ENCODE measurements around the gene POM121L2.
A peak's percentile ranks its signal among the peaks of the same experiment; 100 is the strongest.
"Not testable (repeated sequence)": the region's sequence is repeated elsewhere in the genome, so short reads cannot be mapped to it uniquely, and the experiment has no call there.

The POM121L2 gene

DNA sequence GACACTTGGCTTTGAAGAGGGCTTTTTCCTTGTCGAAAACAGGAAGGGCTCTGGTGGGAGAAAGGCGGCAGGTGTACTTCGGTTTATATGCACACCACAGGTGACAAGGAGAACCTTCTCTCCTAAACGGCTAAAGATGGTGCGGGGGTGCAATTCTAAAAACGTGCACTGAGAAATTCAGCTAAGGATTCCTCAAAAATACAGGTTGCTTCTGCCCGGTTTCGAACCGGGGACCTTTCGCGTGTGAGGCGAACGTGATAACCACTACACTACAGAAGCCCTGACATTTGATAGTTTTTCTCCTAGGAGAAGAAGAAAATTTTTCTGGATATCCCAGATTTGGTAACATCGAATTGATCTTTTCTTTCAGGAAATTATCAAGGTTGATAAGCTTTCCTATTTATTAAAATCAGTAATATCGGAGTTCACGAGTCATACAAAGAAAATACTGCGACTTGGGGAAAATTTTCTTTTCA is 32.0 kb downstream of the POM121L2 start:
- H3K4me1 ChIP-seq (ENCODE audit: control insufficient read depth, insufficient read depth, low read length), result no peaks in the 10 kb centered on the region
- H3K4me3 ChIP-seq (ENCODE audit: low read depth, low read length), result peak overlapping the region; percentile 73
- H3K9me3 ChIP-seq (ENCODE audit: control insufficient read depth, insufficient read depth, low read depth, low read length), result no peaks in the 10 kb centered on the region
- H3K27me3 ChIP-seq (ENCODE audit: control insufficient read depth, insufficient read depth, low read length), result peaks cover 14% of the 10 kb centered on the region
- H3K36me3 ChIP-seq (ENCODE audit: control insufficient read depth, insufficient read depth, low read length), result no peaks in the 10 kb centered on the region
- H3K27ac ChIP-seq (ENCODE audit: low read depth, low read length), result no peak overlapping the region
- H3K9ac ChIP-seq (ENCODE audit: low read length), result peak overlapping the region; percentile 23

DNA sequence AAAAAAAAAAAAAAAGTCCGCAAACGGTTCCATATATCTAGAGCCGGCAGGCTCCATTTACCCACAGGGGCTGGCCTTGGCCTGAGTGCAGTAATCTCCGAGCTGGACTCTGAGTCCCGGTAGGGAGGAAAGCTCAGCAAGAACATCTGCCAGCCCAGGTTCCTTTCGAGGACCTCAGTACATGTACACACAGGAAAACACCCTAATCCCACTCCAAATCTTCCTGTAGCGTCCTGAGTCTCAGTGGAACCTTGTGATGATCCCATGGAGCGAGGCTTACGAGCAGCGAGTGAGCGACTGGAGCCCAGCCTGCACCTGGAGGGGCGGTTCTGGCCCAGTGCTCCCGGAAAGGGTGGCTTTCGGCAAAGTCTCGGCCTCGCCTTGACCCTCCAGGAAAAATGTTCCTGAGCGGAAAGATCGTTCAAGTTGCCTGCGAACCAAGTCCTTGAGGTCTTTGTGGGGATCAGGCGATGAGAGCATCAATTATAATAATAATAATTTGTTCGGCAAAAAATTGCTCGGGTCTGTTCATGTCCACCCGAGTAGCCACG is 32.5 kb downstream of the POM121L2 start:
- no peaks in the 10 kb centered on the region for H3K36me3 ChIP-seq (ENCODE audit: control insufficient read depth, insufficient read depth, low read length)
- no peaks in the 10 kb centered on the region for H3K9me3 ChIP-seq (ENCODE audit: control insufficient read depth, insufficient read depth, low read depth, low read length)
- no peaks in the 10 kb centered on the region; the same call in 1 of the 2 replicates for H3K4me1 ChIP-seq (ENCODE audit: control insufficient read depth, insufficient read depth, low read length)
- H3K27me3 ChIP-seq (ENCODE audit: control insufficient read depth, insufficient read depth, low read length), result peaks cover 14% of the 10 kb centered on the region
- peak overlapping the region; percentile 23 for H3K9ac ChIP-seq (ENCODE audit: low read length)
- peak overlapping the region; percentile 73 for H3K4me3 ChIP-seq (ENCODE audit: low read depth, low read length)
- no peak overlapping the region for H3K27ac ChIP-seq (ENCODE audit: low read depth, low read length)

DNA sequence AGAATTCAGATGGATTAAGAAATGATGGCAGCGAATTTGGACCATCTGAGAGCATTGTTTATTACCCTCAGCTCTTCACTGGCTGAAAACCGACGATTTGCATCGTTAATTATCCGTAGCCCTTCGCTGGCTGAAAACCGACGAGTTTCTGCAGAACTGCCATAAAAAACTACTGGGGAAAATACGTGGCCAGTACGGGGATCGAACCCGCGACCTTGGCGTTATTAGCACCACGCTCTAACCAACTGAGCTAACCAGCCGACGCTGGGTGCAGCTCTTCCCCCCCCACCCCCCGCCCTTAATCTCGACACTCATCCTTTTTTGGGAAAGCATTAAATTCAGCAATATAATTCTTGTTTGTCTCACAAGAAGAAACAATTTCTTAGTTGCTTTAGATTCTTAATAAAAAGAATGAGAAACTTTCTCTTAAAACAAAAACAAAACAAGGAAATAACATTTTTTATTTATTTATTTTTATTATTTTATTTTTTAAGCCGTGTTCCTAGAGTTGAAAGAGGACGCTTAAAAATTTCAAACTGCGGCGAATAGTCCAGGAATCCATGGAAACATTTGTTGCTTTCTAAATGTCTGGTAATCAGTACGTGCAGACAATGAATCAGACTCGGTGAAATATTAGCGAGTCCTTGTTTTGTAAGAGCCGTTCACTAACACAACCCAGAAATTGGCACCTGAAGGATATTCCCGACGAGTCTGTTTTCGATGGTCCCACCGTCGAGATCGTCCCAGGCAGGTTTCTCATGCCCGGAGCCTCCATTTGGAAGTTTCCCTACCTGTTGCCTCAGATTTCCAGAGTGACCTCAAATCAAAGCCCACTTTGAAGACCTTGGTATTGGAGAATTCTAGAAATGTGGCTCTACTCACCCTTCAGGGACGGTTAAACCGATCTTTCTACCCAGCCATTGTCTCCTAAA is 36.8 kb downstream of the POM121L2 start:
- H3K27me3 ChIP-seq (ENCODE audit: control insufficient read depth, insufficient read depth, low read length), result peaks cover 14% of the 10 kb centered on the region
- H3K4me3 ChIP-seq (ENCODE audit: low read depth, low read length), result peak overlapping the region; percentile 84
- H3K9me3 ChIP-seq (ENCODE audit: control insufficient read depth, insufficient read depth, low read depth, low read length), result no peaks in the 10 kb centered on the region
- H3K36me3 ChIP-seq (ENCODE audit: control insufficient read depth, insufficient read depth, low read length), result no peaks in the 10 kb centered on the region
- H3K4me1 ChIP-seq (ENCODE audit: control insufficient read depth, insufficient read depth, low read length), result no peaks in the 10 kb centered on the region; the same call in 1 of the 2 replicates
- H3K27ac ChIP-seq (ENCODE audit: low read depth, low read length), result no peak overlapping the region
- peak overlapping the region; percentile 35 for H3K9ac ChIP-seq (ENCODE audit: low read length)

DNA sequence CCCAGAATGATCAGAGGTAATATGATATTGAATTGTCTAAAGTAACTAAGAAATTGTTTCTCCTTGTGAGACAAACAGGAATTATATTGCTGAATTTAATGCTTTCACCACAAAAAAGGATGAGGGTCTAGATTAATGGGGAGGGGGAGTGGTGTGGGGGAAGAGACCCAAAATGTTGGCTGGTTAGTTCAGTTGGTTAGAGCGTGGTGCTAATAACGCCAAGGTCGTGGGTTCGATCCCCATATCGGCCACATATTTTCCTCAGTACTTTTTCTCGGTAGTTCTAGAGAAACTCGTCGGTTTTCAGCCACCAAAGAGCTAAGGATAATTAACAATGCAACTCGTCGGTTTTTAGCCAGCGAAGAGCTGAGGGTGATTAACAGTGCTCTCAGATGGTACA is 38.3 kb downstream of the POM121L2 start:
- Histone ChIP-seq H3K4me3 (ENCODE audit: low read depth, low read length) (0 out of 2 replicates have a peak overlapping the region, but pooled peaks have one; percentile 27), H3K9me3 (ENCODE audit: control insufficient read depth, insufficient read depth, low read depth, low read length) (no peaks in the 10 kb centered on the region), H3K27me3 (ENCODE audit: control insufficient read depth, insufficient read depth, low read length) (peaks cover 16% of the 10 kb centered on the region), H3K27ac (ENCODE audit: low read depth, low read length) (no peak overlapping the region), H3K9ac (ENCODE audit: low read length) (no peak overlapping the region), H3K36me3 (ENCODE audit: control insufficient read depth, insufficient read depth, low read length) (no peaks in the 10 kb centered on the region), H3K4me1 (ENCODE audit: control insufficient read depth, insufficient read depth, low read length) (no peaks in the 10 kb centered on the region; the same call in 1 of the 2 replicates)

DNA sequence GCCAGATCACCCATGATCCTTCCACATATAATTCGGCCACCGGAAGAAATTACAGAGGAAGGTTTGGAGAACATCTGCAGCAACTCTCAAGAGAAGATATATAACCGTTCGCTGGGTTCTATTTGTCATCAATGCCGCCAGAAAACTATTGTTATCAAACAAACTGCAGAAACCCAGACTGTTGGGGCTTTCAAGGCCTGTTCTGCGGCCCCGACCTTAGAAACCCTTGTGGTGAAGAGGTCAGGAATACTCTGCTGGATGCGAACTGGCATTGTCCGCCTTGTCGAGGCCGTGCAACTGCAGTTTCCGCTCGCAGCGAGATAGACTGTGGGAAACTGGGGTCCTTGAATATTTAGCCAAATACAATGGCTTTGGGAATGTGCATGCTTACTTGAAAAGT is 43.3 kb downstream of the POM121L2 start:
- no peak overlapping the region for H3K9ac ChIP-seq (ENCODE audit: low read length)
- H3K36me3 ChIP-seq (ENCODE audit: control insufficient read depth, insufficient read depth, low read length), result no peaks in the 10 kb centered on the region
- no peak overlapping the region for H3K27ac ChIP-seq (ENCODE audit: low read depth, low read length)
- no peaks in the 10 kb centered on the region for H3K4me1 ChIP-seq (ENCODE audit: control insufficient read depth, insufficient read depth, low read length)
- no peaks in the 10 kb centered on the region for H3K9me3 ChIP-seq (ENCODE audit: control insufficient read depth, insufficient read depth, low read depth, low read length)
- peaks cover 21% of the 10 kb centered on the region for H3K27me3 ChIP-seq (ENCODE audit: control insufficient read depth, insufficient read depth, low read length)
- H3K4me3 ChIP-seq (ENCODE audit: low read depth, low read length), result no peak overlapping the region

DNA sequence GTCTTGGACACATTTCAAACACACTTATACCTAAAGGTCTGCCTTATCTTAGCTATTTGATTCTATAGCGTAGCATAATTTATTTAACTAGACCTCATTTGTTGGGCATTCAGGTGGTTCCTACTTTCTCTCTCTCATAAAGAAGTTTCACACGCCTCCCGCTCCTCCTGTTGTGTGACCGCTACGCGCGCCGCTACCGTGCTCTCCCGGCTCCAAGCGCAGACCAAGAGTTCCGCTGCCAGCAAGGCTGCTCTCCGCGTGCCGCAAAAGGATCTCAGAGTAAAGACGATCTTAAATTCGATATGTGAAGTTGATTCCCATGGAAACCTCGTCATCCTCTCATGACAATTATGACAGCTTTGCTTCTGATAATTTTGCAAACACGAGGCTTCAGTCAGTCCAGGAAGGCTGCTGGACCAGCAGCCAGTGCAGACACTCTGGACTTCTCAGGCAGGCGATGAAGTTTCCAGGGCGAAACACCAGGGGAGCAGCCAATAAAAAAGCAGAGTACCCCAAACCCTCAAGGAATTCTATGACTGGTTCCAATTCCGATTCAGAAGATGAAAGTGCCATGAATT is 44.1 kb downstream of the POM121L2 start:
- H3K9ac ChIP-seq (ENCODE audit: low read length), result no peak overlapping the region
- no peak overlapping the region for H3K27ac ChIP-seq (ENCODE audit: low read depth, low read length)
- H3K4me3 ChIP-seq (ENCODE audit: low read depth, low read length), result peak overlapping the region; percentile 51
- no peaks in the 10 kb centered on the region for H3K4me1 ChIP-seq (ENCODE audit: control insufficient read depth, insufficient read depth, low read length)
- no peaks in the 10 kb centered on the region for H3K9me3 ChIP-seq (ENCODE audit: control insufficient read depth, insufficient read depth, low read depth, low read length)
- H3K36me3 ChIP-seq (ENCODE audit: control insufficient read depth, insufficient read depth, low read length), result no peaks in the 10 kb centered on the region
- H3K27me3 ChIP-seq (ENCODE audit: control insufficient read depth, insufficient read depth, low read length), result peaks cover 21% of the 10 kb centered on the region

DNA sequence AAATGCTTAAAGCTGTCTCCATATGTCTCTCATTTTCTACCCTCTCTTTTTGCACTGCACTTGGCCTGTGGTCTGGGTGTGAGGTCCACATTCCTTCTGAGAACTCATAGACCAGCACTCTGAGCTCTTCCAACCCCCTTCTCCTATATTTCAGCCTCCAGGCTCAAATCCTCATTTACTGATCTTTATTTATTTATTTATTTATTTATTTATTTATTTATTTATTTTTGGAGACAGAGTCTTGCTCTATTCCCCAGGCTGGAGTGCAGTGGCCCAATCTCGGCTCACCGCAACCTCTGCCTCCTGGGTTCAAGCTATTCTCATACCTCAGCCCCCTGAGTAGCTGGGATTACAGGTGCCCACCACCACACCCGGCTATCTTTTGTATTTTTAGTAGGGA is 45.1 kb downstream of the POM121L2 start:
- not testable (repeated sequence) for H3K9ac ChIP-seq (ENCODE audit: low read length); H3K9me3 ChIP-seq (ENCODE audit: control insufficient read depth, insufficient read depth, low read depth, low read length); H3K27ac ChIP-seq (ENCODE audit: low read depth, low read length); H3K4me1 ChIP-seq (ENCODE audit: control insufficient read depth, insufficient read depth, low read length); H3K4me3 ChIP-seq (ENCODE audit: low read depth, low read length); H3K36me3 ChIP-seq (ENCODE audit: control insufficient read depth, insufficient read depth, low read length)
- peaks cover 21% of the 10 kb centered on the region for H3K27me3 ChIP-seq (ENCODE audit: control insufficient read depth, insufficient read depth, low read length)

DNA sequence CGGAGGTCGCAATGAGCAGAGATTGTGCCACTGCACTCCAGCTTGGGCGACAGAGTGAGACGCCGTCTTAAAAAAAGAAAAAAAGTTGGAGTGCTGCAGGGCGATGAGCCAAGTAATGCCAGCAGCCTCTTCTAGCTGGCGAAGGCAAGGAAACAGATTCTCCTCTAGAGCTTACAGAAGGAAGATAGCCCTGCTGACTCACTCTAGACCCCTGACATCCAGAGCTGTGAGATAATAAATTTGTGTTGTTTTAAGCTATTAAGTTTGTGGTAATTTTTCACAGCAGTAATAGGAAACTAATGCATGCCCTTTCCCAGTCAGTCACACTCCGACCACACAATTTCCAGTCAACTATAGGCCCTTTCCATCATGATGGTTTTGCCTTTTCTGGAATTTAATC is 48.2 kb downstream of the POM121L2 start:
- no peaks in the 10 kb centered on the region for H3K36me3 ChIP-seq (ENCODE audit: control insufficient read depth, insufficient read depth, low read length)
- H3K4me3 ChIP-seq (ENCODE audit: low read depth, low read length), result no peak overlapping the region
- H3K4me1 ChIP-seq (ENCODE audit: control insufficient read depth, insufficient read depth, low read length), result no peaks in the 10 kb centered on the region
- no peaks in the 10 kb centered on the region for H3K9me3 ChIP-seq (ENCODE audit: control insufficient read depth, insufficient read depth, low read depth, low read length)
- H3K27ac ChIP-seq (ENCODE audit: low read depth, low read length), result no peak overlapping the region
- no peak overlapping the region for H3K9ac ChIP-seq (ENCODE audit: low read length)
- peaks cover 14% of the 10 kb centered on the region for H3K27me3 ChIP-seq (ENCODE audit: control insufficient read depth, insufficient read depth, low read length)

DNA sequence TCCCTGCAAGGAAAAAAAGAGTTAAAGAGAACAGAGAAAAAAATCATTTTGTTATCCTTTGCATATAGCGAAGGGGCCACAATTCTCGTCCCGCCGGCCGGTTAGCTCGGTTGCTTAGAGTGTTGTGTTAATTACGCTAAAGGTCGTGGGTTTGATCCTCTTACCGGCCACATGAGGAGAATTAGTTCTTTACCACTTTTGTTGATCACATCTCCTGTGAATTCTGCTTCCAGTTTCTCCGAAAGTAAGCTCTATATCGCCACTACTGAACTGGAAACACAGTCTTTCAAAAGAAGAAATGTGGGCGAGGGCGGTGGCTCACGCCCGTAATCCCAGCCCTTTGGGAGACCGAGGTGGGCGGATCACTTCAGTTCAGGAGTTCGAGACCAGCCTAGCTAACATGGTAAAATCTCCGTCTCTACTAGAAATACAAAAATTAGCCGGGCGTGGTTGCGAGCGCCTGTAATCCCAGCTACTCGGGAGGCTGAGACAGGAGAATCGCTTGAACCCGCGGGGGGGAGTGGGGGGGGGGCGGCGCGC is 51.2 kb downstream of the POM121L2 start:
- peak overlapping the region; percentile 38 for H3K9ac ChIP-seq (ENCODE audit: low read length)
- H3K27ac ChIP-seq (ENCODE audit: low read depth, low read length), result no peak overlapping the region
- H3K4me1 ChIP-seq (ENCODE audit: control insufficient read depth, insufficient read depth, low read length), result no peaks in the 10 kb centered on the region
- H3K36me3 ChIP-seq (ENCODE audit: control insufficient read depth, insufficient read depth, low read length), result no peaks in the 10 kb centered on the region
- H3K9me3 ChIP-seq (ENCODE audit: control insufficient read depth, insufficient read depth, low read depth, low read length), result no peaks in the 10 kb centered on the region
- no peaks in the 10 kb centered on the region for H3K27me3 ChIP-seq (ENCODE audit: control insufficient read depth, insufficient read depth, low read length)
- H3K4me3 ChIP-seq (ENCODE audit: low read depth, low read length), result peak overlapping the region; percentile 78

DNA sequence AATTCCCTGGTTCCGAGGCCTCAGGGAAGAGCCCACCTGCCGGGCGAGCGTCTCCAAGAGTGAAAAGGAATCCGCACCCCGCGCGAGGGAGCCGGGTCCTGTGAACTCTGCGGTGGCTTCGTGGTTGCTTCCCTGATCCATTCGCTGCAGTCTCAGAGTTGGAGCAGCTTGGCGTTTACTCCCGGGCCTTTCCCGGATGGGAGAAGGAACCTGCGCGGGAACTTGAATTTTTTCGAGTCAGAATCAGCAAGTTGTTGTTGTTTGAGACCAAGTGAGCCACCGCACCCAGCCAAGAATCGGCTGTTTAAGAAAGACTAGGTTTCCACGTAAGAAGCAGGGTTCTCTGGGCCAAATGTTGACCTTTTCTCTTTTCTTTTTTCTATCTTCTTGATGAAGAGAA is 51.7 kb downstream of the POM121L2 start:
- Histone ChIP-seq H3K4me1 (ENCODE audit: control insufficient read depth, insufficient read depth, low read length) (no peaks in the 10 kb centered on the region), H3K4me3 (ENCODE audit: low read depth, low read length) (peak overlapping the region; percentile 78), H3K9me3 (ENCODE audit: control insufficient read depth, insufficient read depth, low read depth, low read length) (no peaks in the 10 kb centered on the region), H3K36me3 (ENCODE audit: control insufficient read depth, insufficient read depth, low read length) (no peaks in the 10 kb centered on the region), H3K27ac (ENCODE audit: low read depth, low read length) (no peak overlapping the region), H3K9ac (ENCODE audit: low read length) (peak overlapping the region; percentile 42), H3K27me3 (ENCODE audit: control insufficient read depth, insufficient read depth, low read length) (no peaks in the 10 kb centered on the region)
